Measurements from ENCODE around the gene TXNIP.

The TXNIP gene

DNA sequence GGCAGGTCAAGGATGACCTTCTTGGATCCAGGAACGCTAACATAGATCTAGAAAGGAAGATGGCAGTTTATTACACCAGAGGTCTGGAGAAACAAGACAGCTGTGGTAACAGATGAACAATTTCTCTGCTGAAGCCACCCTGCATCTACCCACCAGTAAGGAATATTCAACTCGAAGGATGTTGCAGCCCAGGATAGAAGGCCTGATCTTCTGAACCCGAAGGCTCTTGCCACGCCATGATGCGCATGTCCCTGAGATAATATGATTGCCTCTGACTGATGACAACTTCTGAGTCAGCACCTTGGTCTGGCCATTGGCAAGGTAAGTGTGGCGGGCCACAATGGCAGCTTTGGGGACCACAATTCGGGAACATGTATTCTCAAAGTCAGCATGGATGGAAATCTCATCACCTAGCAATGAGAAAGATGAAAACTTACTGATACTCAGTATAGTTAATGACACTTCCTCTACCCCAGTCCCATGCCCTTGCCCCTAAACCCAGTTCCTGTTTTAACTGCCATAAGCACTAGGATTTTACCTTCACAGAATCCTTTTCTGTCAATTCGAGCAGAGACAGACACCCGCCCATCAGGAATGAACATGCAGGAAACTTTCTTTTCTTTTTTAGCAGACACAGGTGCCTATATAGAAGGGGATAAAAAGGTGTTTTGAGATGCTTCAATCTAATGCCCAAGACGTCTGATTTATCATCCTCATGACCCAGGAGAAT, 1.8 kb downstream of the TXNIP start:
- TF ChIP-seq CREB5 (CRISPR knock-in tag; IDR thresholded peaks at IDR 0.05; ENCODE audit: low read depth) = no peak
- TF ChIP-seq, protein P1, sequence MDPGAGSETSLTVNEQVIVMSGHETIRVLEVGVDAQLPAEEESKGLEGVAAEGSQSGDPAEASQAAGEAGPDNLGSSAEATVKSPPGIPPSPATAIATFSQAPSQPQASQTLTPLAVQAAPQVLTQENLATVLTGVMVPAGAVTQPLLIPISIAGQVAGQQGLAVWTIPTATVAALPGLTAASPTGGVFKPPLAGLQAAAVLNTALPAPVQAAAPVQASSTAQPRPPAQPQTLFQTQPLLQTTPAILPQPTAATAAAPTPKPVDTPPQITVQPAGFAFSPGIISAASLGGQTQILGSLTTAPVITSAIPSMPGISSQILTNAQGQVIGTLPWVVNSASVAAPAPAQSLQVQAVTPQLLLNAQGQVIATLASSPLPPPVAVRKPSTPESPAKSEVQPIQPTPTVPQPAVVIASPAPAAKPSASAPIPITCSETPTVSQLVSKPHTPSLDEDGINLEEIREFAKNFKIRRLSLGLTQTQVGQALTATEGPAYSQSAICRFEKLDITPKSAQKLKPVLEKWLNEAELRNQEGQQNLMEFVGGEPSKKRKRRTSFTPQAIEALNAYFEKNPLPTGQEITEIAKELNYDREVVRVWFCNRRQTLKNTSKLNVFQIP (CRISPR knock-in tag; IDR thresholded peaks at IDR 0.05; ENCODE audit: borderline replicate concordance, low read depth) = no peak
- no peak for TF ChIP-seq SNAI2 (CRISPR knock-in tag; IDR thresholded peaks at IDR 0.05)
- no peak for TF ChIP-seq PPARA (CRISPR knock-in tag; IDR thresholded peaks at IDR 0.05; ENCODE audit: borderline replicate concordance)
- TF ChIP-seq, protein P2, sequence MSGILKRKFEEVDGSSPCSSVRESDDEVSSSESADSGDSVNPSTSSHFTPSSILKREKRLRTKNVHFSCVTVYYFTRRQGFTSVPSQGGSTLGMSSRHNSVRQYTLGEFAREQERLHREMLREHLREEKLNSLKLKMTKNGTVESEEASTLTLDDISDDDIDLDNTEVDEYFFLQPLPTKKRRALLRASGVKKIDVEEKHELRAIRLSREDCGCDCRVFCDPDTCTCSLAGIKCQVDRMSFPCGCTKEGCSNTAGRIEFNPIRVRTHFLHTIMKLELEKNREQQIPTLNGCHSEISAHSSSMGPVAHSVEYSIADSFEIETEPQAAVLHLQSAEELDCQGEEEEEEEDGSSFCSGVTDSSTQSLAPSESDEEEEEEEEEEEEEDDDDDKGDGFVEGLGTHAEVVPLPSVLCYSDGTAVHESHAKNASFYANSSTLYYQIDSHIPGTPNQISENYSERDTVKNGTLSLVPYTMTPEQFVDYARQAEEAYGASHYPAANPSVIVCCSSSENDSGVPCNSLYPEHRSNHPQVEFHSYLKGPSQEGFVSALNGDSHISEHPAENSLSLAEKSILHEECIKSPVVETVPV (CRISPR knock-in tag; IDR thresholded peaks at IDR 0.05) = no peak
- TF ChIP-seq OSR1 (CRISPR knock-in tag; IDR thresholded peaks at IDR 0.05) = no peak
- TF ChIP-seq RARB (CRISPR knock-in tag; IDR thresholded peaks at IDR 0.05) = no peak
- TF ChIP-seq ZC3H10 (CRISPR knock-in tag; IDR thresholded peaks at IDR 0.05) = no peak
- no peak for TF ChIP-seq ZFP30 (CRISPR knock-in tag; IDR thresholded peaks at IDR 0.05)
- no peak for TF ChIP-seq ARNTL (CRISPR knock-in tag; IDR thresholded peaks at IDR 0.05; ENCODE audit: borderline replicate concordance, low read depth)
- TF ChIP-seq ZNF70 (CRISPR knock-in tag; IDR thresholded peaks at IDR 0.05) = no peak
- no peak for TF ChIP-seq ESRRG (CRISPR knock-in tag; IDR thresholded peaks at IDR 0.05)
- no peak for TF ChIP-seq TCF4 (CRISPR knock-in tag; IDR thresholded peaks at IDR 0.05; ENCODE audit: borderline replicate concordance)
- no peak for TF ChIP-seq GLIS3 (CRISPR knock-in tag; IDR thresholded peaks at IDR 0.05)
- TF ChIP-seq CSDC2 (CRISPR knock-in tag; IDR thresholded peaks at IDR 0.05) = no peak
- TF ChIP-seq TOX (CRISPR knock-in tag; IDR thresholded peaks at IDR 0.05; ENCODE audit: borderline replicate concordance) = no peak
- no peak for TF ChIP-seq BACH2 (CRISPR knock-in tag; IDR thresholded peaks at IDR 0.05; ENCODE audit: borderline replicate concordance)
- TF ChIP-seq ZNF8 (CRISPR knock-in tag; IDR thresholded peaks at IDR 0.05) = no peak
- TF ChIP-seq ISL1 (CRISPR knock-in tag; IDR thresholded peaks at IDR 0.05) = no peak
- no peak for ATAC-seq

GRCh38 chr1:145993618-145994390, 2.6 kb downstream of the TXNIP start:
- no peak for TF ChIP-seq OSR1 (CRISPR knock-in tag; IDR thresholded peaks at IDR 0.05)
- no peak for ATAC-seq

GRCh38 chr1:145992958-145993617, 3.3 kb downstream of the TXNIP start:
- ATAC-seq = no peak
- TF ChIP-seq PATZ1 (CRISPR knock-in tag; IDR thresholded peaks at IDR 0.05; ENCODE audit: borderline replicate concordance) = no peak
- no peak for TF ChIP-seq TCF4 (CRISPR knock-in tag; IDR thresholded peaks at IDR 0.05; ENCODE audit: borderline replicate concordance)
- TF ChIP-seq ZFP30 (CRISPR knock-in tag; IDR thresholded peaks at IDR 0.05) = no peak
- no peak for TF ChIP-seq ZNF70 (CRISPR knock-in tag; IDR thresholded peaks at IDR 0.05)
- no peak for TF ChIP-seq ZNF8 (CRISPR knock-in tag; IDR thresholded peaks at IDR 0.05)
- no peak for TF ChIP-seq ZC3H10 (CRISPR knock-in tag; IDR thresholded peaks at IDR 0.05)
- TF ChIP-seq CREB5 (CRISPR knock-in tag; IDR thresholded peaks at IDR 0.05; ENCODE audit: low read depth) = no peak
- TF ChIP-seq ISL1 (CRISPR knock-in tag; IDR thresholded peaks at IDR 0.05) = no peak
- TF ChIP-seq TOX (CRISPR knock-in tag; IDR thresholded peaks at IDR 0.05; ENCODE audit: borderline replicate concordance) = no peak
- TF ChIP-seq TSHZ2 (CRISPR knock-in tag; IDR thresholded peaks at IDR 0.05) = no peak
- no peak for TF ChIP-seq ARNTL (CRISPR knock-in tag; IDR thresholded peaks at IDR 0.05; ENCODE audit: borderline replicate concordance, low read depth)
- TF ChIP-seq, protein P1 (CRISPR knock-in tag; IDR thresholded peaks at IDR 0.05; ENCODE audit: borderline replicate concordance, low read depth) = no peak
- no peak for TF ChIP-seq PPARA (CRISPR knock-in tag; IDR thresholded peaks at IDR 0.05; ENCODE audit: borderline replicate concordance)
- no peak for TF ChIP-seq ESRRG (CRISPR knock-in tag; IDR thresholded peaks at IDR 0.05)
- TF ChIP-seq RARB (CRISPR knock-in tag; IDR thresholded peaks at IDR 0.05) = no peak
- no peak for TF ChIP-seq SNAI2 (CRISPR knock-in tag; IDR thresholded peaks at IDR 0.05)

All from SK-N-SH treated with all-trans-retinoic acid at 6 μM for 48 hours (cell line).